ENCODE data around the gene NACC2.

The NACC2 gene

GRCh38 chr9:136021171-136021871 lies 73.8 kb downstream of the NACC2 start:
- no peaks in the 10 kb centered on the region for H3K27me3 ChIP-seq (ENCODE audit: control insufficient read depth, insufficient read depth, low read length)
- H3K4me3 ChIP-seq (ENCODE audit: low read depth, low read length): no peak overlapping the region
- peaks cover 6% of the 10 kb centered on the region; the same call in 1 of the 2 replicates for H3K36me3 ChIP-seq (ENCODE audit: control insufficient read depth, insufficient read depth, low read length)
- peaks cover 23% of the 10 kb centered on the region for H3K4me1 ChIP-seq (ENCODE audit: control insufficient read depth, insufficient read depth, low read length)
- H3K9me3 ChIP-seq (ENCODE audit: control insufficient read depth, insufficient read depth, low read depth, low read length): no peaks in the 10 kb centered on the region
- no peak overlapping the region for H3K9ac ChIP-seq (ENCODE audit: low read length)
- no peak overlapping the region for H3K27ac ChIP-seq (ENCODE audit: low read depth, low read length)

- H3K27me3 ChIP-seq (ENCODE audit: control insufficient read depth, insufficient read depth, low read length): no peaks in the 10 kb centered on the region
- H3K27ac ChIP-seq (ENCODE audit: low read depth, low read length): no peak overlapping the region
- peaks cover 23% of the 10 kb centered on the region for H3K4me1 ChIP-seq (ENCODE audit: control insufficient read depth, insufficient read depth, low read length)
- no peak overlapping the region for H3K9ac ChIP-seq (ENCODE audit: low read length)
- no peaks in the 10 kb centered on the region for H3K9me3 ChIP-seq (ENCODE audit: control insufficient read depth, insufficient read depth, low read depth, low read length)
- H3K4me3 ChIP-seq (ENCODE audit: low read depth, low read length): no peak overlapping the region
- H3K36me3 ChIP-seq (ENCODE audit: control insufficient read depth, insufficient read depth, low read length): peaks cover 6% of the 10 kb centered on the region; the same call in 1 of the 2 replicates
Measured at GRCh38 chr9:136020671-136021070, 74.4 kb downstream of the NACC2 start.

GRCh38 chr9:136020206-136020605 lies 74.9 kb downstream of the NACC2 start:
- peaks cover 27% of the 10 kb centered on the region for H3K4me1 ChIP-seq (ENCODE audit: control insufficient read depth, insufficient read depth, low read length)
- no peak overlapping the region for H3K9ac ChIP-seq (ENCODE audit: low read length)
- peaks cover 6% of the 10 kb centered on the region; the same call in 1 of the 2 replicates for H3K36me3 ChIP-seq (ENCODE audit: control insufficient read depth, insufficient read depth, low read length)
- no peak overlapping the region for H3K27ac ChIP-seq (ENCODE audit: low read depth, low read length)
- H3K4me3 ChIP-seq (ENCODE audit: low read depth, low read length): no peak overlapping the region
- H3K9me3 ChIP-seq (ENCODE audit: control insufficient read depth, insufficient read depth, low read depth, low read length): no peaks in the 10 kb centered on the region
- no peaks in the 10 kb centered on the region for H3K27me3 ChIP-seq (ENCODE audit: control insufficient read depth, insufficient read depth, low read length)

- H3K9me3 ChIP-seq (ENCODE audit: control insufficient read depth, insufficient read depth, low read depth, low read length): no peaks in the 10 kb centered on the region
- H3K4me3 ChIP-seq (ENCODE audit: low read depth, low read length): no peak overlapping the region
- H3K36me3 ChIP-seq (ENCODE audit: control insufficient read depth, insufficient read depth, low read length): peaks cover 6% of the 10 kb centered on the region; the same call in 1 of the 2 replicates
- no peaks in the 10 kb centered on the region for H3K27me3 ChIP-seq (ENCODE audit: control insufficient read depth, insufficient read depth, low read length)
- H3K9ac ChIP-seq (ENCODE audit: low read length): no peak overlapping the region
- peaks cover 27% of the 10 kb centered on the region for H3K4me1 ChIP-seq (ENCODE audit: control insufficient read depth, insufficient read depth, low read length)
- no peak overlapping the region for H3K27ac ChIP-seq (ENCODE audit: low read depth, low read length)
Measured at GRCh38 chr9:136019681-136020060, 75.4 kb downstream of the NACC2 start.

GRCh38 chr9:136019041-136019680 lies 75.9 kb downstream of the NACC2 start:
- Histone ChIP-seq H3K9ac (ENCODE audit: low read length) (no peak overlapping the region), H3K4me1 (ENCODE audit: control insufficient read depth, insufficient read depth, low read length) (peaks cover 27% of the 10 kb centered on the region), H3K27ac (ENCODE audit: low read depth, low read length) (no peak overlapping the region), H3K4me3 (ENCODE audit: low read depth, low read length) (no peak overlapping the region), H3K27me3 (ENCODE audit: control insufficient read depth, insufficient read depth, low read length) (no peaks in the 10 kb centered on the region), H3K36me3 (ENCODE audit: control insufficient read depth, insufficient read depth, low read length) (peaks cover 6% of the 10 kb centered on the region; the same call in 1 of the 2 replicates), H3K9me3 (ENCODE audit: control insufficient read depth, insufficient read depth, low read depth, low read length) (no peaks in the 10 kb centered on the region)

- Histone ChIP-seq H3K4me1 (ENCODE audit: control insufficient read depth, insufficient read depth, low read length) (peaks cover 27% of the 10 kb centered on the region), H3K36me3 (ENCODE audit: control insufficient read depth, insufficient read depth, low read length) (no peaks in the 10 kb centered on the region), H3K9ac (ENCODE audit: low read length) (no peak overlapping the region), H3K27me3 (ENCODE audit: control insufficient read depth, insufficient read depth, low read length) (no peaks in the 10 kb centered on the region), H3K4me3 (ENCODE audit: low read depth, low read length) (no peak overlapping the region), H3K9me3 (ENCODE audit: control insufficient read depth, insufficient read depth, low read depth, low read length) (no peaks in the 10 kb centered on the region), H3K27ac (ENCODE audit: low read depth, low read length) (no peak overlapping the region)
Measured at GRCh38 chr9:136018257-136019031, 76.6 kb downstream of the NACC2 start.

- peaks cover 27% of the 10 kb centered on the region for H3K4me1 ChIP-seq (ENCODE audit: control insufficient read depth, insufficient read depth, low read length)
- no peak overlapping the region for H3K4me3 ChIP-seq (ENCODE audit: low read depth, low read length)
- H3K36me3 ChIP-seq (ENCODE audit: control insufficient read depth, insufficient read depth, low read length): no peaks in the 10 kb centered on the region
- no peaks in the 10 kb centered on the region for H3K9me3 ChIP-seq (ENCODE audit: control insufficient read depth, insufficient read depth, low read depth, low read length)
- H3K9ac ChIP-seq (ENCODE audit: low read length): no peak overlapping the region
- no peaks in the 10 kb centered on the region for H3K27me3 ChIP-seq (ENCODE audit: control insufficient read depth, insufficient read depth, low read length)
- no peak overlapping the region for H3K27ac ChIP-seq (ENCODE audit: low read depth, low read length)
Measured at GRCh38 chr9:136017289-136018190, 77.5 kb downstream of the NACC2 start.

GRCh38 chr9:136016572-136017288 lies 78.4 kb downstream of the NACC2 start:
- no peak overlapping the region for H3K9ac ChIP-seq (ENCODE audit: low read length)
- no peak overlapping the region for H3K4me3 ChIP-seq (ENCODE audit: low read depth, low read length)
- H3K36me3 ChIP-seq (ENCODE audit: control insufficient read depth, insufficient read depth, low read length): no peaks in the 10 kb centered on the region
- H3K27ac ChIP-seq (ENCODE audit: low read depth, low read length): no peak overlapping the region
- no peaks in the 10 kb centered on the region for H3K27me3 ChIP-seq (ENCODE audit: control insufficient read depth, insufficient read depth, low read length)
- peaks cover 33% of the 10 kb centered on the region for H3K4me1 ChIP-seq (ENCODE audit: control insufficient read depth, insufficient read depth, low read length)
- H3K9me3 ChIP-seq (ENCODE audit: control insufficient read depth, insufficient read depth, low read depth, low read length): no peaks in the 10 kb centered on the region

GRCh38 chr9:136015656-136016571 lies 79.2 kb downstream of the NACC2 start:
- H3K36me3 ChIP-seq (ENCODE audit: control insufficient read depth, insufficient read depth, low read length): no peaks in the 10 kb centered on the region
- H3K4me1 ChIP-seq (ENCODE audit: control insufficient read depth, insufficient read depth, low read length): peaks cover 33% of the 10 kb centered on the region
- H3K27me3 ChIP-seq (ENCODE audit: control insufficient read depth, insufficient read depth, low read length): no peaks in the 10 kb centered on the region

More at GRCh38 chr9:136015656-136016571, 79.2 kb downstream of the NACC2 start:
- H3K9me3 ChIP-seq (ENCODE audit: control insufficient read depth, insufficient read depth, low read depth, low read length): no peaks in the 10 kb centered on the region
- no peak overlapping the region for H3K27ac ChIP-seq (ENCODE audit: low read depth, low read length)
- no peak overlapping the region for H3K9ac ChIP-seq (ENCODE audit: low read length)
- H3K4me3 ChIP-seq (ENCODE audit: low read depth, low read length): no peak overlapping the region
